Panc1 (cell line): ENCODE data around the gene RBM47. TPM values are rescaled to one million over a fixed set of nuclear protein-coding genes. Genes with fewer than 3 reads are reported as not detected.

ENCODE experiments used
- ATAC-seq: fragments of 200-7000 bp; cut with Tn5 transposase; 2 replicates; pipeline ENCODE4 v1.9.1; 2020; ENCODE audit warnings: mild to moderate bottlenecking, moderate library complexity
- BruUV-seq: library from RNA; stranded (reverse); fragments of 400-500 nt; replicated peaks from 2 replicates; lab custom pipeline; 2021; lab: Mats Ljungman, UMichigan
- CTCF ChIA-PET: fragments of 300-600 bp; sonication (Branson Sonifier 250); formaldehyde crosslinking; loops from one replicate; lab custom pipeline; 2022; ENCODE audit warnings: antibody characterized with exemption; lab: Charles Lee
- POLR2A ChIA-PET: fragments of 300-600 bp; sonication (Branson Sonifier 250); formaldehyde crosslinking; loops from one replicate; lab custom pipeline; 2022; ENCODE audit warnings: antibody characterized with exemption; lab: Charles Lee
- DNase-seq: peaks from one replicate; pipeline ENCODE4 v3.0.0-alpha.2; 2010; ENCODE audit warnings: low read depth, low spot score
- H3K27ac ChIP-seq: 2 replicates; pipeline ENCODE4 v1.5.1; 2011; ENCODE audit warnings: mild to moderate bottlenecking, low read length, inconsistent platforms
- H3K27me3 ChIP-seq: fragments of 200-500 bp; sonication (Bioruptor generic); 2 replicates; pipeline ENCODE4 v1.6.0; 2014; ENCODE audit warnings: low read length, inconsistent platforms; ENCODE audit not compliant: control insufficient read depth, insufficient read depth
- H3K36me3 ChIP-seq: fragments of 200-500 bp; sonication (Bioruptor generic); 2 replicates; pipeline ENCODE4 v1.5.1; 2014; ENCODE audit warnings: inconsistent platforms, mild to moderate bottlenecking, low read length, moderate library complexity; ENCODE audit not compliant: control insufficient read depth, insufficient read depth
- H3K4me1 ChIP-seq: 2 replicates; pipeline ENCODE4 v1.5.1; 2011; ENCODE audit warnings: inconsistent platforms, mild to moderate bottlenecking, low read length, moderate library complexity; ENCODE audit not compliant: control insufficient read depth, insufficient read depth
- H3K4me3 ChIP-seq, 2 experiments: 2 replicates each; pipeline ENCODE4 v1.5.1; 2011 to 2012; ENCODE audit warnings: low read depth in 2 of 2, low read length in 2 of 2, mild to moderate bottlenecking in 2 of 2, inconsistent platforms in 1 of 2, moderate library complexity in 1 of 2
- H3K9me3 ChIP-seq: fragments of 200-500 bp; sonication (Bioruptor generic); 2 replicates; pipeline ENCODE4 v1.5.1; 2014; ENCODE audit warnings: low read depth, mild to moderate bottlenecking, inconsistent platforms, low read length, moderate library complexity; ENCODE audit not compliant: control insufficient read depth, insufficient read depth
- CTCF ChIP-seq: fragments of 450-650 bp; IDR thresholded peaks from 2 replicates; pipeline ENCODE4 v1.5.1; 2017; ENCODE audit warnings: mild to moderate bottlenecking
- POLR2AphosphoS5 ChIP-seq: IDR thresholded peaks from 2 replicates; pipeline ENCODE4 v1.6.1; 2012; ENCODE audit warnings: mild to moderate bottlenecking, low read depth, low read length, moderate library complexity
- SIN3A ChIP-seq: IDR thresholded peaks from 2 replicates; pipeline ENCODE4 v1.6.1; 2012; ENCODE audit warnings: low read depth, mild to moderate bottlenecking, low read length, moderate library complexity, borderline replicate concordance; ENCODE audit not compliant: insufficient read depth
- TCF7L2 ChIP-seq: IDR thresholded peaks from 2 replicates; pipeline ENCODE4 v1.6.1; 2011; ENCODE audit warnings: mild to moderate bottlenecking, low read depth, low read length, inconsistent platforms
- in situ Hi-C: cut with HindIII; loops from 2 replicates; pipeline ENCODE4 v1.10.0; 2016; ENCODE audit warnings: low sequenced_read_pairs, low pct_unique_long_range_greater_than_20kb
- intact Hi-C: fragments of 100-400 bp; cut with micrococcal nuclease; formaldehyde crosslinking; loops from one replicate; pipeline ENCODE4 v1.10.0; 2022; ENCODE audit not compliant: unreplicated experiment
- total RNA-seq: library from RNA; stranded (reverse); gene quantifications from one replicate; pipeline ENCODE4 v1.2.1, GENCODE V29; 2021; ENCODE audit not compliant: unreplicated experiment
- TF ChIP-seq, protein P1 (sequence below), 2 experiments: IDR thresholded peaks; 2 replicates each; pipeline ENCODE4 v1.6.1; 2011 to 2012; ENCODE audit warnings: low read depth in 2 of 2, control low read depth in 1 of 2, low read length in 1 of 2, mild to moderate bottlenecking in 1 of 2, moderate library complexity in 1 of 2; ENCODE audit not compliant: insufficient read depth in 1 of 2

The RBM47 gene
- total RNA-seq, 1 experiment from 2014 or later: 2.0 TPM

DNA sequence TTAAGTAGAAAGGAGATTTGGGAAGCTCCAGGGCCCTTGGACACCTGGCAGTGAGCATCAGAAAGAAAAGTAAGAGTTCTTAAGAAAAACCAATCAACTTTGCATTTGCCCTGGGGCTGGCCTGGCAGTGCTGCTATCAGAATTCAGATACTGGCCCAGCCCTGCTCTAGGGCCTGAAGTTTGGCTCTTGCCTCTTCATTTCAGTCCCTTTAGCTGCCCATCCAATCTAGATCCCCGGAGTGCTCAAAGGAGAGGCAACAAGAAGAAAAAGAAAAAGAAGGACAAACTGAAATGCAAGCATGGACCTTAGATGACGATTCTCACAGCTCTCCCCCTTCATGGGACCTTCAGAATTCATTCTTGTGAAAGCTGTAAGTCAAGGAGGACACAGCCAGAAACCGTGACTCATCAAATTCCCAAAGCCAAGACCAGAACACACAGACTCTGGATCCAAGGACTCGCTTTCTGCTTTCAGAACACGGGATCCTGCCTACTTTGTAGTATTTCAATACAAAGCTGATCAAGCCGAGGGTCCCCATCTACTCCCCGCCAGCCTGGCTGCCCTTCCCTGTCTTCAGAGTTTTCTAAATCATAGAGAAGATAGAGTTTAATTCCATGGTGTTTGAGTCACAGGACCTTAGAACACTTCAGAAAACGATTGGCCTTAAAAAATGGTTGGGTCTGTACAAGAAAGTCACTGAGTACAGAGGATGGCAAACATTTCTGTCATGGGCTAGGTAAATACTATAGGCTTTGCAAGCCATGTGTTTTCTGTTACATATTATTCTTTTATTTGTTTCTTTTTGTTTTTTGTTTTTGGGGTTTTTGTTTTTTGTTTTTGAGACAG, 103.7 kb downstream of the RBM47 start:
- DNase-seq: no peak
- CTCF ChIA-PET: no interaction called here
- no peak for ATAC-seq
- Histone ChIP-seq H3K27ac (peak overlapping the region; percentile 52; the same call in 1 of the 2 replicates), H3K4me3 (no peak overlapping the region), H3K4me1 (peaks cover 4% of the 10 kb centered on the region), H3K36me3 (no peaks in the 10 kb centered on the region), H3K27me3 (no peaks in the 10 kb centered on the region), H3K9me3 (no peaks in the 10 kb centered on the region)
- TF ChIP-seq SIN3A: no peak
- BruUV-seq: no TSS peak
- intact Hi-C loops: no loop called here
- in situ Hi-C loops: no loop called here
- POLR2A ChIA-PET: no interaction called here

GRCh38 chr4:40524366-40525041, 105.2 kb downstream of the RBM47 start:
- no peaks in the 10 kb centered on the region for H3K27me3 ChIP-seq
- H3K4me1 ChIP-seq: peaks cover 4% of the 10 kb centered on the region
- in situ Hi-C loops (no loop called here), intact Hi-C loops (no loop called here)
- CTCF ChIA-PET: no interaction called here
- TF ChIP-seq POLR2AphosphoS5: no peak
- TF ChIP-seq CTCF: no peak
- no peak for TF ChIP-seq SIN3A
- DNase-seq (no peak), ATAC-seq (no peak)
- no TSS peak for BruUV-seq
- H3K9me3 ChIP-seq: no peaks in the 10 kb centered on the region
- no peak overlapping the region for H3K4me3 ChIP-seq
- H3K27ac ChIP-seq: 0 out of 2 replicates have a peak overlapping the region, but pooled peaks have one; percentile 7
- H3K36me3 ChIP-seq: no peaks in the 10 kb centered on the region
- POLR2A ChIA-PET: no interaction called here

DNA sequence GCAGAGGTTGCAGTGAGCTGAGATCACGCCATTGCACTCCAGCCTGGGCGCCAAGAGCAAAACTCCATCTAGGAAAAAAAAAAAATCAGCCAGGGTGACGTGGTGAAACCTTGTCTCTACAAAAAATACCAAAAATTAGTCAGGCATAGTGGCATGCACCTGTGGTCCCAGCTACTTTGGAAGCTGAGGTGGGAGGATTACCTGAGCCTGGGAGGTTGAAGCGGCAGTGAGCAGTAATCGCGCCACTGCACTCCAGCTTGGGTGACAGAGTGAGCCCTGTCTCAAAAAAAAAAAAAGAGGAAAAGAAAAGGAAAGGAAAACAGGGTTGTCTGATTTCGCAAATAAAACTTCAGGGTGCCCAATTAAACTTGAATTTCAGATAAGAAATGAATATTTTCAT, 106.1 kb downstream of the RBM47 start:
- no peak for ATAC-seq
- H3K4me1 ChIP-seq: peaks cover 4% of the 10 kb centered on the region
- TF ChIP-seq TCF7L2 (no peak), SIN3A (no peak), CTCF (no peak), POLR2AphosphoS5 (no peak)
- TF ChIP-seq, protein P1, sequence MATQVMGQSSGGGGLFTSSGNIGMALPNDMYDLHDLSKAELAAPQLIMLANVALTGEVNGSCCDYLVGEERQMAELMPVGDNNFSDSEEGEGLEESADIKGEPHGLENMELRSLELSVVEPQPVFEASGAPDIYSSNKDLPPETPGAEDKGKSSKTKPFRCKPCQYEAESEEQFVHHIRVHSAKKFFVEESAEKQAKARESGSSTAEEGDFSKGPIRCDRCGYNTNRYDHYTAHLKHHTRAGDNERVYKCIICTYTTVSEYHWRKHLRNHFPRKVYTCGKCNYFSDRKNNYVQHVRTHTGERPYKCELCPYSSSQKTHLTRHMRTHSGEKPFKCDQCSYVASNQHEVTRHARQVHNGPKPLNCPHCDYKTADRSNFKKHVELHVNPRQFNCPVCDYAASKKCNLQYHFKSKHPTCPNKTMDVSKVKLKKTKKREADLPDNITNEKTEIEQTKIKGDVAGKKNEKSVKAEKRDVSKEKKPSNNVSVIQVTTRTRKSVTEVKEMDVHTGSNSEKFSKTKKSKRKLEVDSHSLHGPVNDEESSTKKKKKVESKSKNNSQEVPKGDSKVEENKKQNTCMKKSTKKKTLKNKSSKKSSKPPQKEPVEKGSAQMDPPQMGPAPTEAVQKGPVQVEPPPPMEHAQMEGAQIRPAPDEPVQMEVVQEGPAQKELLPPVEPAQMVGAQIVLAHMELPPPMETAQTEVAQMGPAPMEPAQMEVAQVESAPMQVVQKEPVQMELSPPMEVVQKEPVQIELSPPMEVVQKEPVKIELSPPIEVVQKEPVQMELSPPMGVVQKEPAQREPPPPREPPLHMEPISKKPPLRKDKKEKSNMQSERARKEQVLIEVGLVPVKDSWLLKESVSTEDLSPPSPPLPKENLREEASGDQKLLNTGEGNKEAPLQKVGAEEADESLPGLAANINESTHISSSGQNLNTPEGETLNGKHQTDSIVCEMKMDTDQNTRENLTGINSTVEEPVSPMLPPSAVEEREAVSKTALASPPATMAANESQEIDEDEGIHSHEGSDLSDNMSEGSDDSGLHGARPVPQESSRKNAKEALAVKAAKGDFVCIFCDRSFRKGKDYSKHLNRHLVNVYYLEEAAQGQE (IDR thresholded peaks at IDR 0.05; ENCODE audit: insufficient read depth in 1 of 2, low read depth in 2 of 2, low read length in 1 of 2): no peak
- no TSS peak for BruUV-seq
- no peaks in the 10 kb centered on the region for H3K36me3 ChIP-seq
- no peak overlapping the region for H3K27ac ChIP-seq
- POLR2A ChIA-PET: no interaction called here
- no peaks in the 10 kb centered on the region for H3K27me3 ChIP-seq
- intact Hi-C loops: no loop called here
- H3K9me3 ChIP-seq: no peaks in the 10 kb centered on the region
- CTCF ChIA-PET: interaction anchor here (0.7 kb wide), 1 partner anchor 401 kb away, joined by 3 read pairs; no protein-coding TSS in a partner anchor
- DNase-seq: no peak
- H3K4me3 ChIP-seq: no peak overlapping the region
- in situ Hi-C loops: no loop called here
